GM12878 (cell line): Measurements from ENCODE around the gene GMPPA. TPM values are rescaled to one million over a fixed set of nuclear protein-coding genes. Genes with fewer than 3 reads are reported as not detected.

Experiments used
- ATAC-seq: fragments of 200-7000 bp; cut with Tn5 transposase; 3 replicates; pipeline ENCODE4 v1.9.1; 2020; ENCODE audit warnings: mild to moderate bottlenecking, moderate library complexity
- BruUV-seq: library from RNA; stranded (reverse); fragments of 400-500 nt; replicated peaks from 2 replicates; lab custom pipeline; 2021; lab: Mats Ljungman, UMichigan
- CTCF ChIA-PET: fragments of 300-600 bp; sonication (Branson Sonifier 250); formaldehyde crosslinking; extraction: SDS; loops from one replicate; lab custom pipeline; 2021; ENCODE audit warnings: inconsistent platforms; lab: Yijun Ruan, JAX
- POLR2A ChIA-PET: fragments of 350-600 bp; formaldehyde crosslinking; extraction: SDS; loops from one replicate; lab custom pipeline; 2021; ENCODE audit warnings: inconsistent platforms; lab: Charles Lee
- RAD21 ChIA-PET: fragments of 300-600 bp; sonication (Branson Sonifier 250); formaldehyde crosslinking; loops from one replicate; lab custom pipeline; 2023; ENCODE audit warnings: antibody characterized with exemption; ENCODE audit not compliant: unreplicated experiment; lab: Charles Lee
- SMC1A ChIA-PET: fragments of 300-600 bp; sonication (Branson Sonifier 250); formaldehyde crosslinking; loops from one replicate; lab custom pipeline; 2023; ENCODE audit not compliant: unreplicated experiment, uncharacterized antibody; lab: Charles Lee
- DNase-seq: peaks from one replicate; pipeline ENCODE4 v3.0.0-alpha.2; 2011; ENCODE audit warnings: low read depth, low spot score
- FAIRE-seq: peaks from 3 replicates; lab custom pipeline; 2011; peaks lifted over from hg19 to GRCh38; lab: Jason Lieb, UNC
- H2AFZ ChIP-seq: 2 replicates; pipeline ENCODE4 v1.6.0; 2011; ENCODE audit warnings: low read depth, low read length, control low read depth; ENCODE audit not compliant: control insufficient read depth
- H3K27ac ChIP-seq: 2 replicates; pipeline ENCODE4 v1.5.1; 2011; ENCODE audit warnings: control low read depth; ENCODE audit not compliant: control insufficient read depth, insufficient read depth
- H3K27me3 ChIP-seq, 2 experiments: replicated peaks in 1 of 2; 2 replicates each; pipeline versions ENCODE4 v1.6.0 to v1.6.1; 2011; ENCODE audit warnings: low read length in 1 of 2; ENCODE audit not compliant: control insufficient read depth in 2 of 2, insufficient read depth in 2 of 2
- H3K36me3 ChIP-seq, 2 experiments: 2 replicates each; pipeline ENCODE4 v1.5.1; 2011; ENCODE audit warnings: low read length in 1 of 2; ENCODE audit not compliant: control insufficient read depth in 2 of 2, insufficient read depth in 2 of 2
- H3K4me1 ChIP-seq: 2 replicates; pipeline ENCODE4 v1.6.1; 2011; ENCODE audit warnings: mild to moderate bottlenecking, low read length, moderate library complexity, mixed read lengths; ENCODE audit not compliant: control insufficient read depth, insufficient read depth
- H3K4me2 ChIP-seq: 2 replicates; pipeline ENCODE4 v1.6.0; 2011; ENCODE audit warnings: control low read depth; ENCODE audit not compliant: control insufficient read depth, insufficient read depth
- H3K4me3 ChIP-seq: fragments of 200-600 bp; sonication (generic); 2 replicates; pipeline ENCODE4 v1.5.1; 2016
- H3K79me2 ChIP-seq: 2 replicates; pipeline ENCODE4 v1.6.0; 2011; ENCODE audit warnings: low read length; ENCODE audit not compliant: control insufficient read depth, insufficient read depth
- H3K9ac ChIP-seq: 2 replicates; pipeline ENCODE4 v1.8.0; 2011; ENCODE audit warnings: low read length, control low read depth, mixed read lengths; ENCODE audit not compliant: control insufficient read depth, insufficient read depth
- H3K9me3 ChIP-seq: replicated peaks from 3 replicates; pipeline ENCODE4 v1.5.1; 2011; ENCODE audit warnings: mild to moderate bottlenecking, low read length; ENCODE audit not compliant: control insufficient read depth, insufficient read depth
- H4K20me1 ChIP-seq: 2 replicates; pipeline ENCODE4 v1.6.0; 2011; ENCODE audit not compliant: control insufficient read depth, insufficient read depth
- BACH1 ChIP-seq: fragments of 450-650 bp; IDR thresholded peaks from 2 replicates; pipeline ENCODE4 v1.6.1; 2017; ENCODE audit warnings: mild to moderate bottlenecking, borderline replicate concordance
- EGR1 ChIP-seq, 2 experiments: IDR thresholded peaks; 1 replicate in 1 of 2; 2 replicates in 1 of 2; pipeline ENCODE4 v1.6.1; 2011 to 2012; ENCODE audit warnings: low read depth in 2 of 2, low read length in 2 of 2, borderline replicate concordance in 1 of 2, mild to moderate bottlenecking in 1 of 2, moderate library complexity in 1 of 2
- ESRRA ChIP-seq: IDR thresholded peaks from 2 replicates; pipeline ENCODE4 v1.6.1; 2012; ENCODE audit warnings: mild to moderate bottlenecking, low read length, improper control_type of control experiment
- ETV6 ChIP-seq, 2 experiments: fragments of 450-650 bp in 1 of 2; IDR thresholded peaks in 1 of 2; conservative IDR thresholded peaks in 1 of 2; 2 replicates each; pipeline ENCODE4 v1.6.1; 2014; ENCODE audit warnings: antibody characterized with exemption in 1 of 2, borderline replicate concordance in 1 of 2, low read depth in 1 of 2, mild to moderate bottlenecking in 1 of 2, moderate library complexity in 1 of 2
- FOXK2 ChIP-seq: fragments of 450-650 bp; IDR thresholded peaks from 2 replicates; pipeline ENCODE4 v1.6.1; 2017; ENCODE audit warnings: mild to moderate bottlenecking, moderate library complexity
- HDAC2 ChIP-seq: fragments of 200-600 bp; sonication (generic); IDR thresholded peaks from 2 replicates; pipeline ENCODE4 v1.6.1; 2017
- MEF2A ChIP-seq: IDR thresholded peaks from 2 replicates; pipeline ENCODE4 v1.6.1; 2011; ENCODE audit warnings: low read depth, mild to moderate bottlenecking, low read length, moderate library complexity; ENCODE audit not compliant: insufficient read depth
- SUZ12 ChIP-seq: fragments of 200-600 bp; sonication (generic); IDR thresholded peaks from one replicate; pipeline ENCODE4 v1.6.1; 2018; ENCODE audit warnings: antibody characterized with exemption, mild to moderate bottlenecking; ENCODE audit not compliant: unreplicated experiment
- YBX1 ChIP-seq: fragments of 450-650 bp; IDR thresholded peaks from 2 replicates; pipeline ENCODE4 v1.6.1; 2016; ENCODE audit warnings: antibody characterized with exemption
- WGBS: methylation state at CpG from one replicate; pipeline ENCODE4 v1.1.6; 2016; ENCODE audit warnings: low lambda C conversion rate; ENCODE audit not compliant: insufficient replicate concordance, insufficient coverage; ENCODE audit errors: missing lambda C conversion rate; 5-methylcytosine and 5-hydroxymethylcytosine counted together
- in situ Hi-C: fragments of 300-500 bp; cut with MboI; formaldehyde crosslinking; loops from 9 replicates; pipeline ENCODE4 v1.14.3; 2018; ENCODE audit warnings: mixed read lengths
- intact Hi-C: fragments of 100-400 bp; cut with micrococcal nuclease; formaldehyde crosslinking; loops from one replicate; pipeline ENCODE4 v1.14.2; 2022; ENCODE audit not compliant: unreplicated experiment
- polyA plus RNA-seq, 11 experiments: library from polyadenylated mRNA; depleted of rRNA in 4 of 11; unstranded in 6 of 11; stranded (reverse) in 5 of 11; fragments of >200 nt; fragmentation: Nextera tagmentation in 4 of 11; fragmentation: Illumina TruSeq in 1 of 11; extraction: Ambion mirVana in 4 of 11; extraction: Trizol in 1 of 11; gene quantifications; 1 replicate in 1 of 11; 2 replicates in 10 of 11; pipeline versions ENCODE4 v1.2.1 to v1.2.3, GENCODE V29; 2011 to 2016; ENCODE audit warnings: inconsistent platforms in 2 of 11, missing spikeins in 2 of 11, low read depth in 1 of 11
- total RNA-seq, 4 experiments: library from RNA; depleted of rRNA in 3 of 4; stranded (reverse); fragments of >200 nt in 3 of 4; fragmentation: Illumina TruSeq in 1 of 4; extraction: Trizol in 1 of 4; gene quantifications; 2 replicates each; pipeline versions ENCODE4 v1.2.1 to v1.2.3, GENCODE V29; 2013 to 2021
- TF ChIP-seq, protein P1 (sequence below): IDR thresholded peaks from 2 replicates; pipeline ENCODE4 v1.6.1; 2012; ENCODE audit warnings: low read depth, low read length, improper control_type of control experiment
- TF ChIP-seq, protein P2 (sequence below): fragments of 450-650 bp; formaldehyde crosslinking; IDR thresholded peaks from 2 replicates; pipeline ENCODE4 v1.5.0; 2022; ENCODE audit warnings: mild to moderate bottlenecking, missing genetic modification characterization

The GMPPA gene
- total and polyA plus RNA-seq, 10 of the 15 experiments (the other 5 are each of a cell fraction or from before 2014, with no cell fraction given): 1.9 to 83.2 (median 45.0) TPM

DNA sequence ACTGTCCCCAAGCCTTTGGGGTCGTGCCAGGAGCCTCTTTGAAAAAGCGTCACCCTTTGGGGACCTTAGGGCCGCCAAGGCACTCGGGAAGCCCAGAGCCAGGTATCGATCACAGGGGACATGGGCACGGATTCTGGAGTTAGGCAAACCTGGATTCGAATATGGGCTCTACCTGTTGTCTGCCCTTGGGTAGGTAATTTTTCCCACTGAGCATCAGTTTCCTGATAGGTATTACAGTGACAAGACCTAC is 54.4 kb downstream of the GMPPA start:
- Histone ChIP-seq H3K36me3 (no peaks in the 10 kb centered on the region), H3K9me3 (no peaks in the 10 kb centered on the region; the same call in 2 of the 3 replicates), H3K9ac (no peak overlapping the region), H2AFZ (no peak overlapping the region), H3K4me3 (no peak overlapping the region), H3K27ac (no peak overlapping the region)
- in situ Hi-C loops: no loop called here
- BruUV-seq: no TSS peak
- SMC1A ChIA-PET: no interaction called here
- intact Hi-C loops: no loop called here
- POLR2A ChIA-PET: no interaction called here
- ATAC-seq (no peak), FAIRE-seq (no peak)
- CTCF ChIA-PET: interaction anchor here (1.9 kb wide), 1 partner anchor 13 kb away, joined by 7 read pairs; no protein-coding TSS in a partner anchor
- RAD21 ChIA-PET: no interaction called here
- TF ChIP-seq, protein P1, sequence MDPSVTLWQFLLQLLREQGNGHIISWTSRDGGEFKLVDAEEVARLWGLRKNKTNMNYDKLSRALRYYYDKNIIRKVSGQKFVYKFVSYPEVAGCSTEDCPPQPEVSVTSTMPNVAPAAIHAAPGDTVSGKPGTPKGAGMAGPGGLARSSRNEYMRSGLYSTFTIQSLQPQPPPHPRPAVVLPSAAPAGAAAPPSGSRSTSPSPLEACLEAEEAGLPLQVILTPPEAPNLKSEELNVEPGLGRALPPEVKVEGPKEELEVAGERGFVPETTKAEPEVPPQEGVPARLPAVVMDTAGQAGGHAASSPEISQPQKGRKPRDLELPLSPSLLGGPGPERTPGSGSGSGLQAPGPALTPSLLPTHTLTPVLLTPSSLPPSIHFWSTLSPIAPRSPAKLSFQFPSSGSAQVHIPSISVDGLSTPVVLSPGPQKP: no peak
- TF ChIP-seq, all 136 proteins: peak for 0
- Histone ChIP-seq H3K4me2 (no peak overlapping the region), H3K4me1 (no peaks in the 10 kb centered on the region; the same call in 1 of the 2 replicates), H3K79me2 (no peaks in the 10 kb centered on the region), H3K27me3 (peaks cover 3 to 8% of the 10 kb centered on the region in 2 experiments), H4K20me1 (no peaks in the 10 kb centered on the region)
- no peak for DNase-seq
- 86% methylated on average over 7 of the region's 7 CpGs for WGBS

DNA sequence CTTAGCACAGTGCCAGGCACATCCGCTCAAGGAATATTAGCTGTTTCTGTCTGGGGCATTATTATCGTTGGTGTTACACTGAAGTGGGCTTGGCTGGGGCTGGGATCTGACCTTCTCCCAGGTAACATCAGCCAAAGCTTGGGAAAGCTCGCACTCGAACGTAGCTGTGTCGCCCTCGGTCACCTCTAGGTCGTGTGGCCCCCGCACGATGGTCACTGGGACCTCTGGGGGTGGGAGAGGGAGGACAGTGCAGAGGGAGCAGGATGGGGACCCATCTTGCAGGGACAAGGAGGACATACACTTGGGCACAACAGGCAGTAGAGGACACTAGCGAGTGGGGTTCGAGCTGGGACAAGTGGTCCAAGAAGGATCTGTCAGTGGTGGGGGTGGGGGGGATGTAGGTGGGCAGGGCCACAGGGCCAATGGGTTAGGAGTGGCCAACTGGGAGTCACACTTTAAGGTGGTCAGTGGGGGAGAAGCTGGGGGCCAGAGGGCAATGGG is 54.8 kb downstream of the GMPPA start:
- no peak overlapping the region for H3K4me2 ChIP-seq
- ChIA-PET POLR2A (no interaction called here), SMC1A (no interaction called here), CTCF (interaction anchor here (1.9 kb wide), 1 partner anchor 13 kb away, joined by 7 read pairs; no protein-coding TSS in a partner anchor), RAD21 (no interaction called here)
- in situ Hi-C loops (no loop called here), intact Hi-C loops (no loop called here)
- no peaks in the 10 kb centered on the region; the same call in 2 of the 3 replicates for H3K9me3 ChIP-seq
- no peak for FAIRE-seq
- H3K36me3 ChIP-seq: no peaks in the 10 kb centered on the region
- peaks cover 3 to 8% of the 10 kb centered on the region in 2 experiments for H3K27me3 ChIP-seq
- no peak overlapping the region for H3K4me3 ChIP-seq
- no TSS peak for BruUV-seq
- H3K79me2 ChIP-seq: no peaks in the 10 kb centered on the region
- H2AFZ ChIP-seq: no peak overlapping the region
- no peak overlapping the region for H3K27ac ChIP-seq
- TF ChIP-seq YBX1: no peak
- TF ChIP-seq ESRRA: no peak
- TF ChIP-seq BACH1: no peak
- TF ChIP-seq SUZ12: no peak
- no peak for TF ChIP-seq ETV6 (conservative IDR thresholded peaks at IDR 0.05 in 1 of 2, IDR thresholded peaks at IDR 0.05 in 1 of 2; ENCODE audit: borderline replicate concordance in 1 of 2, low read depth in 1 of 2)
- TF ChIP-seq, protein P2, sequence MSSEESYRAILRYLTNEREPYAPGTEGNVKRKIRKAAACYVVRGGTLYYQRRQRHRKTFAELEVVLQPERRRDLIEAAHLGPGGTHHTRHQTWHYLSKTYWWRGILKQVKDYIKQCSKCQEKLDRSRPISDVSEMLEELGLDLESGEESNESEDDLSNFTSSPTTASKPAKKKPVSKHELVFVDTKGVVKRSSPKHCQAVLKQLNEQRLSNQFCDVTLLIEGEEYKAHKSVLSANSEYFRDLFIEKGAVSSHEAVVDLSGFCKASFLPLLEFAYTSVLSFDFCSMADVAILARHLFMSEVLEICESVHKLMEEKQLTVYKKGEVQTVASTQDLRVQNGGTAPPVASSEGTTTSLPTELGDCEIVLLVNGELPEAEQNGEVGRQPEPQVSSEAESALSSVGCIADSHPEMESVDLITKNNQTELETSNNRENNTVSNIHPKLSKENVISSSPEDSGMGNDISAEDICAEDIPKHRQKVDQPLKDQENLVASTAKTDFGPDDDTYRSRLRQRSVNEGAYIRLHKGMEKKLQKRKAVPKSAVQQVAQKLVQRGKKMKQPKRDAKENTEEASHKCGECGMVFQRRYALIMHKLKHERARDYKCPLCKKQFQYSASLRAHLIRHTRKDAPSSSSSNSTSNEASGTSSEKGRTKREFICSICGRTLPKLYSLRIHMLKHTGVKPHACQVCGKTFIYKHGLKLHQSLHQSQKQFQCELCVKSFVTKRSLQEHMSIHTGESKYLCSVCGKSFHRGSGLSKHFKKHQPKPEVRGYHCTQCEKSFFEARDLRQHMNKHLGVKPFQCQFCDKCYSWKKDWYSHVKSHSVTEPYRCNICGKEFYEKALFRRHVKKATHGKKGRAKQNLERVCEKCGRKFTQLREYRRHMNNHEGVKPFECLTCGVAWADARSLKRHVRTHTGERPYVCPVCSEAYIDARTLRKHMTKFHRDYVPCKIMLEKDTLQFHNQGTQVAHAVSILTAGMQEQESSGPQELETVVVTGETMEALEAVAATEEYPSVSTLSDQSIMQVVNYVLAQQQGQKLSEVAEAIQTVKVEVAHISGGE (CRISPR knock-in tag): no peak
- TF ChIP-seq HDAC2: no peak
- TF ChIP-seq EGR1 (IDR thresholded peaks at IDR 0.05; ENCODE audit: borderline replicate concordance in 1 of 2, low read depth in 2 of 2, low read length in 2 of 2): no peak
- TF ChIP-seq FOXK2: no peak
- no peak for TF ChIP-seq MEF2A
- no peak for ATAC-seq
- no peaks in the 10 kb centered on the region for H4K20me1 ChIP-seq
- no peaks in the 10 kb centered on the region; the same call in 1 of the 2 replicates for H3K4me1 ChIP-seq
- DNase-seq: no peak
- 76% methylated on average over 12 of the region's 12 CpGs for WGBS
- H3K9ac ChIP-seq: no peak overlapping the region
